Gastrocnemius medialis (tissue), 4 donors: ENCODE results near the gene SAA4. TPM values are rescaled to one million over a fixed set of nuclear protein-coding genes. Genes with fewer than 3 reads are reported as not detected.

Experiments used
- ATAC-seq, 2 donors: fragments of 150-250 bp; one replicate each; pipeline ENCODE4 v1.9.1; 2016
- DNase-seq, 2 donors: peaks; one replicate each; pipeline ENCODE4 v3.0.0-alpha.2; 2019
- H3K27ac ChIP-seq, 4 donors: fragments of 200-600 bp; sonication (generic); 1 replicate in 1 of 4; 2 replicates in 3 of 4; pipeline ENCODE4 v1.5.1; 2016 to 2018; ENCODE audit warnings: mild to moderate bottlenecking in 2 of 4, moderate library complexity in 1 of 4
- H3K27me3 ChIP-seq, 3 donors: fragments of 200-600 bp; sonication (generic) in 2 of 3; 1 replicate in 1 of 3; 2 replicates in 2 of 3; pipeline versions ENCODE4 v1.5.1 to v1.6.0; 2016 to 2019; ENCODE audit warnings: mild to moderate bottlenecking in 1 of 3, moderate library complexity in 1 of 3
- H3K36me3 ChIP-seq, 2 donors: fragments of 200-600 bp; sonication (generic) in 1 of 2; one replicate each; pipeline ENCODE4 v1.5.1; 2017 to 2018
- H3K4me1 ChIP-seq, 2 donors: fragments of 200-600 bp; sonication (generic) in 1 of 2; one replicate each; pipeline ENCODE4 v1.5.1; 2016 to 2017; ENCODE audit warnings: mild to moderate bottlenecking in 2 of 2
- H3K4me3 ChIP-seq, 4 donors: fragments of 200-600 bp; sonication (generic) in 3 of 4; 1 replicate in 1 of 4; 2 replicates in 3 of 4; pipeline ENCODE4 v1.5.1; 2016 to 2019; ENCODE audit warnings: mild to moderate bottlenecking in 2 of 4
- H3K9me3 ChIP-seq, 3 donors: fragments of 200-600 bp; sonication (generic) in 2 of 3; 1 replicate in 1 of 3; 2 replicates in 2 of 3; pipeline ENCODE4 v1.5.1; 2016 to 2019
- CTCF ChIP-seq, 5 experiments: fragments of 450-650 bp in 3 of 5; fragments of 200-600 bp in 2 of 5; sonication (generic) in 2 of 5; IDR thresholded peaks in 4 of 5; conservative IDR thresholded peaks in 1 of 5; 1 replicate in 4 of 5; 2 replicates in 1 of 5; pipeline ENCODE4 v1.5.1; 2016 to 2019; ENCODE audit warnings: antibody characterized with exemption in 5 of 5, mild to moderate bottlenecking in 3 of 5, moderate library complexity in 3 of 5
- POLR2A ChIP-seq, 2 donors: fragments of 450-650 bp; IDR thresholded peaks; one replicate each; pipeline ENCODE4 v1.6.1; 2017; ENCODE audit warnings: antibody characterized with exemption in 2 of 2, mild to moderate bottlenecking in 2 of 2, moderate library complexity in 2 of 2
- in situ Hi-C, 4 donors: fragments of 200-750 bp; cut with MboI; loops; one replicate each; pipeline versions ENCODE4 v1.15.0 to v1.8.0; 2017; ENCODE audit warnings: low sequenced_read_pairs in 4 of 4
- intact Hi-C: fragments of 100-400 bp; cut with DNase I; formaldehyde crosslinking; loops from one replicate; pipeline ENCODE4 v1.15.1; 2023; ENCODE audit warnings: low total_unique reads
- total RNA-seq, 4 donors: library from RNA; depleted of rRNA; stranded (reverse); fragments of >200 nt; gene quantifications; one replicate each; pipeline versions ENCODE4 v1.1.0 to v1.2.3, GENCODE V29; 2016

SAA4 gene
- total RNA-seq, 4 donors from 2014 or later: 2.5 to 3.9 TPM; not detected in 2

GRCh38 chr11:18239655-18240054 is 3.1 kb upstream of the SAA4 start:
- Histone ChIP-seq H3K27ac (no peak overlapping the region), H3K4me1 (no peaks in the 10 kb centered on the region), H3K36me3 (no peaks in the 10 kb centered on the region), H3K4me3 (no peak overlapping the region), H3K27me3 (no peaks in the 10 kb centered on the region), H3K9me3 (no peaks in the 10 kb centered on the region)
- DNase-seq (no peak), ATAC-seq (no peak)
- TF ChIP-seq CTCF (IDR thresholded peaks at IDR 0.05 in 4 of 5, conservative IDR thresholded peaks at IDR 0.05 in 1 of 5) (no peak), POLR2A (IDR thresholded peaks at IDR 0.05) (no peak)
- intact Hi-C loops (no loop called here), in situ Hi-C loops (no loop called here)

- Histone ChIP-seq H3K27me3 (no peaks in the 10 kb centered on the region), H3K9me3 (no peaks in the 10 kb centered on the region), H3K4me3 (no peak overlapping the region), H3K36me3 (no peaks in the 10 kb centered on the region), H3K27ac (no peak overlapping the region), H3K4me1 (no peaks in the 10 kb centered on the region)
- no peak for DNase-seq
- intact Hi-C loops: no loop called here
- in situ Hi-C loops: no loop called here
- no peak for TF ChIP-seq CTCF (IDR thresholded peaks at IDR 0.05 in 4 of 5, conservative IDR thresholded peaks at IDR 0.05 in 1 of 5)
- TF ChIP-seq POLR2A (IDR thresholded peaks at IDR 0.05): no peak
- ATAC-seq: no peak
These were observed 938 bp downstream of the SAA4 start for GRCh38 chr11:18235394-18236334.

GRCh38 chr11:18233912-18234311 is 2.7 kb downstream of the SAA4 start:
- Histone ChIP-seq H3K9me3 (no peaks in the 10 kb centered on the region), H3K27ac (no peak overlapping the region), H3K27me3 (no peaks in the 10 kb centered on the region), H3K36me3 (no peaks in the 10 kb centered on the region), H3K4me3 (no peak overlapping the region), H3K4me1 (no peaks in the 10 kb centered on the region)
- TF ChIP-seq CTCF (IDR thresholded peaks at IDR 0.05 in 4 of 5, conservative IDR thresholded peaks at IDR 0.05 in 1 of 5) (no peak), POLR2A (IDR thresholded peaks at IDR 0.05) (no peak)
- DNase-seq (no peak), ATAC-seq (no peak)
- in situ Hi-C loops: no loop called here
- intact Hi-C loops: no loop called here

DNA sequence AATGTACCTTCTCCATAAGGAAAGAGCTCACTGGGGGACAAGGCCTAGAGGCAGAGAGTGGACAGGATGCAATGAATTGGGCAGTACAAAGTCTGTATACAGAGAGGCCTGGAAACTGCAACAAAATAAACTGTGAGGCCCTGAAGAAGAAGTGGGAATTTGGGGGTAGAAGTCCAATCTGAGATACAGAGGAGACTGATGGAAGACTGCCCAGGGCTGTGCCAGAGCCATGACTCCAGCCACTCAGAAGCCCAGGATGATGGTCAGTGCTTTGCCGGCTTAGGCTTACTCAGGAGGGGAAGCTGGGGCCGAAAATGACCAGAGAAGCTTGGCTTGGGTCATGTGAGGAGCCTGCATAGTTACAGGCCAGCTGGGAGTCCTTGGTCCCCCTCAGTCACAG is 5.7 kb downstream of the SAA4 start:
- H3K4me3 ChIP-seq: no peak overlapping the region
- in situ Hi-C loops: no loop called here
- intact Hi-C loops: no loop called here
- H3K4me1 ChIP-seq: no peaks in the 10 kb centered on the region
- no peak for DNase-seq
- ATAC-seq: no peak
- no peaks in the 10 kb centered on the region for H3K36me3 ChIP-seq
- H3K27ac ChIP-seq: no peak overlapping the region
- no peaks in the 10 kb centered on the region for H3K27me3 ChIP-seq
- no peaks in the 10 kb centered on the region for H3K9me3 ChIP-seq
- no peak for TF ChIP-seq POLR2A (IDR thresholded peaks at IDR 0.05)

DNA sequence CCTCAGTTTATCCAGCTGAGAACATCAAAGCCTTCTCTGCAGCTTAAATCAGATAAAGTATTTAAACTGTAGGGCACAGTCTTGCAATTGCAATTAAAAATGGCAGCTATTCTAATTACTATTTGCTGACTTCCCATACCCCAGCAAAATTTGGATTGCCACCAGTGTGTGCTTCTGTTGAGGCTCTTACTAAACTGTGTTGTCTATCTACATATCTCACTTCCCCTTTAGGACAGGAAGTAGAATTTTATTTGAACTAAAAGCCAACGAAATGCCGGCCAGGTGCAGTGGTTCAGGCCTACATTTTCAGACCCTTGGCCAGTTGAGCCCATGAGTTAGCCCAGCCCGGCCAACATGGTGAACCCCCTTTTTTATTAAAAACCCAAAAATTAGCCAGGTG is 7.1 kb downstream of the SAA4 start:
- DNase-seq (no peak), ATAC-seq (no peak)
- Histone ChIP-seq H3K4me1 (no peaks in the 10 kb centered on the region), H3K36me3 (no peaks in the 10 kb centered on the region), H3K27me3 (no peaks in the 10 kb centered on the region), H3K4me3 (no peak overlapping the region), H3K9me3 (no peaks in the 10 kb centered on the region), H3K27ac (no peak overlapping the region)
- in situ Hi-C loops: no loop called here
- no peak for TF ChIP-seq CTCF (IDR thresholded peaks at IDR 0.05 in 4 of 5, conservative IDR thresholded peaks at IDR 0.05 in 1 of 5)
- no peak for TF ChIP-seq POLR2A (IDR thresholded peaks at IDR 0.05)
- intact Hi-C loops: no loop called here
